Measurements from ENCODE around the gene CENPO.

Gene CENPO

DNA sequence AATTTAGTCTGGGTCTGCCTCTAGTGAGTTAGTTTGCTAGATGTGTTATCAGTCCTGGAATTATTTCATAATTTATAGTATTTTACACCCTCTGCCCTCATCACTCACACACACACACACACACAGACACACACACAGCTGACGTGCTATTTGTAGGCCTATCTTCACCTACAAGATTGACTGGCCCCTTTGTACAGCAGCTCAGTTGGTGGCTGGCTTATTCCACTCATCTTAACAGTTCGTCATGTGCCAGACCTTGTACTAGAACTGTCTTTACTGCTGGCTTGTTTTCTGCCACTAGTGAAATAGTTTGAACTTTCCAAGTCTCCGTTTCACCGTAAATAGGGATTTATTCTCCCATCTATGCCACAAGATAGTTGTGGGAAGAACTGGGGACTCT, 21.3 kb downstream of the CENPO start:
- no peak for DNase-seq (ENCODE audit: low spot score)
- in situ Hi-C loops (cut with MboI; ENCODE audit: low pct_unique_long_range_greater_than_20kb, low sequenced_read_pairs, unreplicated experiment) = no loop called here
- TF ChIP-seq, protein P1, sequence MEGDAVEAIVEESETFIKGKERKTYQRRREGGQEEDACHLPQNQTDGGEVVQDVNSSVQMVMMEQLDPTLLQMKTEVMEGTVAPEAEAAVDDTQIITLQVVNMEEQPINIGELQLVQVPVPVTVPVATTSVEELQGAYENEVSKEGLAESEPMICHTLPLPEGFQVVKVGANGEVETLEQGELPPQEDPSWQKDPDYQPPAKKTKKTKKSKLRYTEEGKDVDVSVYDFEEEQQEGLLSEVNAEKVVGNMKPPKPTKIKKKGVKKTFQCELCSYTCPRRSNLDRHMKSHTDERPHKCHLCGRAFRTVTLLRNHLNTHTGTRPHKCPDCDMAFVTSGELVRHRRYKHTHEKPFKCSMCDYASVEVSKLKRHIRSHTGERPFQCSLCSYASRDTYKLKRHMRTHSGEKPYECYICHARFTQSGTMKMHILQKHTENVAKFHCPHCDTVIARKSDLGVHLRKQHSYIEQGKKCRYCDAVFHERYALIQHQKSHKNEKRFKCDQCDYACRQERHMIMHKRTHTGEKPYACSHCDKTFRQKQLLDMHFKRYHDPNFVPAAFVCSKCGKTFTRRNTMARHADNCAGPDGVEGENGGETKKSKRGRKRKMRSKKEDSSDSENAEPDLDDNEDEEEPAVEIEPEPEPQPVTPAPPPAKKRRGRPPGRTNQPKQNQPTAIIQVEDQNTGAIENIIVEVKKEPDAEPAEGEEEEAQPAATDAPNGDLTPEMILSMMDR (IDR thresholded peaks at IDR 0.05; ENCODE audit: extremely low read depth, insufficient read depth, missing control alignments) = no peak

DNA sequence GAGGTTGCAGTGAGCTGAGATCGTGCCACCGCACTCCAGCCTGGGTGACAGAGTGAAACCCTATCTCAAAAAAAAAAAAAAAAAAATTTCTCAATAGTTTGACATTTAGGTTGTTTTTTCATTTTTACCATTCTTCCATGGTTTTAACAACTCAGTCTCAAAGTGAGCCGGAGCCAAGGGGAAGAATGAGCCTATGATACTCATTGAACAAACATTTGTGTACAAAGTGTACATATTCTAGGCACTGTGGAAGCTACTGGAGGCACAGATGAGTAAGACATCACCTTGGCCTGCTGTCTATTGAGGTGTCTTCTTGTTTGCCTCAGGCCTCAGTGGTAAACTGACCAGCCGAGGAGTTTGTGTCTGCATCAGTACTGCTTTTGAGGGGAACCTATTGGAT, 21.9 kb downstream of the CENPO start:
- in situ Hi-C loops (cut with MboI; ENCODE audit: low pct_unique_long_range_greater_than_20kb, low sequenced_read_pairs, unreplicated experiment) = no loop called here
- DNase-seq (ENCODE audit: low spot score) = no peak
- TF ChIP-seq, protein P1 (IDR thresholded peaks at IDR 0.05; ENCODE audit: extremely low read depth, insufficient read depth, missing control alignments) = no peak

DNA sequence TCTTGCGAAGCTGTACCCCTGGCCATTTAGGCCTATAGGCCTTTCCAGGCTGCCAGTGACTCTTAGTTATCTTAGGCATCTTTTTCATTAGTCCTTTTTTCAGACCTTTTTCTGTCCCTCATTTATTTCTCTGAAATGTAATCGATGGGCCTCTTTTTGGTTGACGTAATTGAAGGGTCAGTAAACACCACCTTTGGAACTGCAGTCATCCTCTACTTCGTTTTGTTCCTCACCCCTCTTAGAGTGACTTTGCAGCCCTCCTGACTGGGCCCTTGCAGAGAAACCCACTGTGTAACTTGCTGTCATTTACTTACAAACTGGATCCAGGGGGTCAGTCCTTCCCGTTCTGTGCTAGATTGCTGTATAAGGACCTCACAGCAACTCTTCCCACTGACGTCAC, 23.2 kb downstream of the CENPO start:
- DNase-seq (ENCODE audit: low spot score) = no peak
- TF ChIP-seq, protein P1 (IDR thresholded peaks at IDR 0.05; ENCODE audit: extremely low read depth, insufficient read depth, missing control alignments) = no peak
- in situ Hi-C loops (cut with MboI; ENCODE audit: low pct_unique_long_range_greater_than_20kb, low sequenced_read_pairs, unreplicated experiment) = no loop called here

DNA sequence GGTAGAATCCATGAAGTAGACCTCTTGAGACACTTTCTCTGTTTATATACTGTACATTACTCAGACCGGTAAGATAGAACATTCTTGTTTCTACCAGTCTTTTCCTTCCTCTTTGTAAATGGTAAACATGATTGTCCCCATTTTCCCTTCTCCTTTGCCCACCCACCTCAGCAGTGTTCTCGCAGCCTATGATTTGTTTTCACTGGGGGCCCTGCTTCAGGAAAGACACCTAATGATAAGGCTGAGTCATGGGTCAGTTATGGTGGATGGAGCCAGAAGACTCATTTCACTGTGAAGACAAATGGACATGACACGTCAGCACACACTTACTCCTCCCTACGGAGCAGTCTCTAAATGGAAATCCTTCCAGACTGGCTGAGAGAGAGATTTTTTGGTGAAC, 23.7 kb downstream of the CENPO start:
- no peak for DNase-seq (ENCODE audit: low spot score)
- in situ Hi-C loops (cut with MboI; ENCODE audit: low pct_unique_long_range_greater_than_20kb, low sequenced_read_pairs, unreplicated experiment) = no loop called here
- TF ChIP-seq, protein P1 (IDR thresholded peaks at IDR 0.05; ENCODE audit: extremely low read depth, insufficient read depth, missing control alignments) = no peak

DNA sequence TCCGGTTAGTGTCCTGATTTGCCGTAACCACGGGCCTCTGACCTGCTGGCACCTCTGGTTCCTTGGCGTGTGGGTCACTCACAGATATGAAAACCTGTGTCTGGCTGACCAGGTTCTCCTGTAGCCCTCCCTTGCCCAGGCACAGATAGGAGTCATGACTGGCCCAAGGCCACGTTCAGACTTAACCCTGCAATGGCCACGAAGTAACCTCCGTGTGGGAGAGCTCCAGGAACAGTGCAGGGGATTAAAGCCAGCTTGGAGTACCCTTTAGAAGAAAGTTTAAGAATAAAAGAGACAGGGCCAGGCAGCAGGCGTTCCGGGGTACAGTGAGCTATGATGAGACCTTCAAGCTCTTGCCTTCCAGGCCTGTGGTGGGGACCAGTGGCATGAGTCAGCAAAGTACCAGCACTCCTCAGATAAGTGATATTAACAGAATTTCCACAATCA, 25.5 kb downstream of the CENPO start:
- TF ChIP-seq, protein P1 (IDR thresholded peaks at IDR 0.05; ENCODE audit: extremely low read depth, insufficient read depth, missing control alignments) = no peak
- in situ Hi-C loops (cut with MboI; ENCODE audit: low pct_unique_long_range_greater_than_20kb, low sequenced_read_pairs, unreplicated experiment) = no loop called here
- no peak for DNase-seq (ENCODE audit: low spot score)

DNA sequence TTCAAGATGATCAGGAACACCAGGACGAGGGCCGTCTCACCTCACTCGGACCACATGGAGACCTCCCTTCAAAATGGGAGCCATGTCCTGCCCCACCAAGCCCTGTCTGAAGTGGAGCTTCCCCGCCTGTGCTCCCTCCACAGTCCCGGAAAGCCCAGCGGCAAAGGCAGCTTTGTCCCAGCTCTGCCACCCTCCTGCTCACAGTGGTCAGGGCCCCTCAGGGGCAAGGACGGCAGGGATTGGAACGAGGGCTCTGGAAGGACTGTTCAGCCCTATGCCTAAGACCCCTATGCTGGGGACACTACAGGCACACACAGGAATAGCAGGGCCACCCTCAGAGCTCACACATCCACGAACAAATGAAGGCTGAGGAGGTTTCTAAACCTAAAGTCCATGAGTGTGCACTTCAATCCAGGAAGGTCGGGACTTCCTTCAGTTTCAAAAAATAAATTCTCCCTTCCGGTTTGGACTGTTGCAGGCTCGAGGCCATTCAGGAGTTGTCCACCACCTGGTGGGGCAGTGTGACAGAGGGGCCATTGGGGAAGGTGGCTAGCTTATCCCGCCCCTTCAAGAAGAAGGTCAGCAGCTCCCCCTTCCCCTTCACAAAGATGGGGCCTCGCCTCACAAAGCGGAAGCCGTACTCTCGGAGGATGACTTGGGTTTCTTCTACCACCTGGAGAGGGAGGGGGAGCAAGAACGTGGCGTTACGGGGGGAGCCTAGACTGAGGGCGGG, 26.4 kb downstream of the CENPO start:
- TF ChIP-seq, protein P1 (IDR thresholded peaks at IDR 0.05; ENCODE audit: extremely low read depth, insufficient read depth, missing control alignments) = no peak
- in situ Hi-C loops (cut with MboI; ENCODE audit: low pct_unique_long_range_greater_than_20kb, low sequenced_read_pairs, unreplicated experiment) = loop anchor here (10.0 kb wide), 1 partner anchor 405 kb away; no protein-coding TSS in a partner anchor
- DNase-seq (ENCODE audit: low spot score) = no peak
